IPS DF 6.9 (cell line): ENCODE results near the gene NDUFS6.
"Not testable (repeated sequence)": the region's sequence is repeated elsewhere in the genome, so short reads cannot be mapped to it uniquely, and the experiment has no call there.

Source experiments
- DNase-seq: peaks from one replicate; pipeline ENCODE4 v3.0.0-alpha.2; 2013; ENCODE audit warnings: low read depth, low spot score
- H3K27ac ChIP-seq: one replicate; pipeline ENCODE4 v1.5.1; 2013; ENCODE audit warnings: low read length, control low read depth
- H3K27me3 ChIP-seq: 2 replicates; pipeline ENCODE4 v1.6.1; 2013; ENCODE audit warnings: mild to moderate bottlenecking, low read length; ENCODE audit not compliant: control insufficient read depth, insufficient read depth
- H3K36me3 ChIP-seq: 2 replicates; pipeline ENCODE4 v1.6.1; 2013; ENCODE audit warnings: low read length; ENCODE audit not compliant: control insufficient read depth, insufficient read depth
- H3K4me1 ChIP-seq: 2 replicates; pipeline ENCODE4 v1.6.1; 2013; ENCODE audit warnings: low read length; ENCODE audit not compliant: control insufficient read depth, insufficient read depth
- H3K4me3 ChIP-seq: 2 replicates; pipeline ENCODE4 v1.5.1; 2013; ENCODE audit warnings: mild to moderate bottlenecking, low read length
- H3K9me3 ChIP-seq: 2 replicates; pipeline ENCODE4 v1.6.1; 2013; ENCODE audit warnings: low read length, inconsistent platforms; ENCODE audit not compliant: control insufficient read depth, insufficient read depth
- WGBS: extraction: QIAGEN DNeasy Blood & Tissue Kit; methylation state at CpG from one replicate; pipeline ENCODE4 v1.1.7; 2013; ENCODE audit warnings: mixed read lengths, missing lambda C conversion rate; ENCODE audit not compliant: insufficient read length, insufficient coverage; 5-methylcytosine and 5-hydroxymethylcytosine counted together

NDUFS6 gene

DNA sequence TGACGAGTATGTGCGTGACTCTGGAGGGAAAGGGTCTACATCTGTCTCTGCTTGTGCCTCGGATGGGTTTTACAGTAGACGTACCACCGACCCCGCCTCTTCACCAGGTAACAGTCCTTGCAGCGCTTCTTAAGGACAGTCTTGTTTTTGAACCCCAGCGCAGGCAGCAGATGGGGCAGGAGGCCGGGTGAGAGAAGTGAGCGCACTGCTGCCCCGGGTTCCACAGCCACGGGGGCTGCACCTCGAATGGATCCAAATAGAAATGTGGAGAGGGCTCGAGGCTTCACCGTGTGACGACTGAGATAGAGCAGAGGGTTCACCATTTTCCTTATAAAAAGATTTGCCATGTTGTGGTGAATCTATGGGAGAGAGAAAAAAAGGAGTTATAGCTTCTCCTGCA, 2.6 kb upstream of the NDUFS6 start:
- Histone ChIP-seq H3K4me3 (peak overlapping the region; percentile 83; the same call in 1 of the 2 replicates), H3K36me3 (peaks cover 18% of the 10 kb centered on the region)
- not testable (repeated sequence) for H3K4me1 ChIP-seq, H3K27me3 ChIP-seq, H3K27ac ChIP-seq, DNase-seq, H3K9me3 ChIP-seq
- no CpG with 5 or more reads among the region's 16 CpGs for WGBS

DNA sequence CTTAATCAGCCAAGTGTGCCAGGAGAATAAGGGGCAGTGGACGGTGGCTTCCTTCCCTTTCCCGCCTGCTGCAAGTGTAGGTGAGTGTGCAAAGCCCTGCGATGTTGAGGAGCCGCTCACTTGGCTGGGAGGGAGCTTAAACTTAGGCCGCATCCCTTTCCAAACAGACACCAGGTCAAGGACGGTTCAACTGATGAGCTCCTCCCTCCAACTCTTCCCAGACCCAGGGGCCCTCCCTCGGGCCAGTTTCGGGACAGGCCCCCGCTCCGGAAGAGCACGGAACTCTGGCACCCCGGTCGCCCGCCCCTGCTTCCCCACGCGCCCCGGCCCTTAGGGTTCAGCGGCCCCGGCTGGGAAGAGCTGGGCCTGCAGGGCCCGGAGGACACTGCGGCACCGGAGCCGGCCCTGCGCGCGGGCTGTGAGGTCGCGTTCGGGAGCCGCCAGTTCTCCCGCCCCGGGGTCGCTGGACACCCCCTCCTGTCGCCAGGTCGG, 2.1 kb upstream of the NDUFS6 start:
- DNase-seq = no peak
- no CpG with 5 or more reads among the region's 35 CpGs for WGBS
- Histone ChIP-seq H3K4me1 (peaks cover 2% of the 10 kb centered on the region; the same call in 1 of the 2 replicates), H3K4me3 (peak overlapping the region; percentile 83), H3K27ac (no peak overlapping the region), H3K9me3 (no peaks in the 10 kb centered on the region), H3K36me3 (peaks cover 24% of the 10 kb centered on the region), H3K27me3 (no peaks in the 10 kb centered on the region)

DNA sequence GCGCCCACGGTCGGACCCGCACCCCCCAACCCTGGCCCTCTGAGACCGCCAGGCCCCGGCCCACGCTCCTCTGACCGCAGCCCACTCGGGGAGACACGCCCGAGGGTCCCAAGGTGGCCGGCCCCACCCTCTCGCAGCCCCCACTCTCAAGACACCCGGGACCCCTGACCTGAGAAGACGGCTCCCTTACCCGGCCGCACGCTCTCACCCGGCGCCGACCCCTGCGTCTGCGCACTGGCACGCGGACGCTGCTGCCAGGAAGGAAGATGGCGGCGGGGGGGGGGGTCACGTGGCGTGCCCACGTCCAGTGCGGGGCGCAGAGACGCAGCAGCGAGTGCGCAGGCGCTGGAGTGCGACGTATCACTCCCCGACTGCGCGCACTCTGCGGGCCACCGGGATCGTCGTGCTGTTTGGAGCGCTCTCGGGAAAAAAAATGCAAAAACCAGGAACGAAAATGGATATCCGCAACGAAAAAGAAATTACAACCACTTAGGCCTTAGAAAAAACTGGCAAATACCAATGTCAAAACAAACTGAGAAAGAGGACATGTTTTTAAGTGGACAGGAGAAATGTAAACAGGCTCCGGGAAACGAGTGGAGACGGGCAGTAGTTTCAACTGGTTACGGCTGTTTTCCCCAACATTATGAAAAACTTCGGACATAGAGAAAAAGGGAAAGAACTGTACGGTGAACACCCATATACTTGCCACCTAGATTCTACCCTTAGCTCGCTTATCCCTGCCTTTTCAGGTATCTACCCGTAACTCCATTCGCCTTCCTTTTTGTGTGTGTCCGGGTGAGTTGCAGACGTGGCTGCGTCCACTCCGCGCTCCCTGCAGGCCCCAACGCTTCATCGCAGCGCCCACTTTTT, 1.4 kb upstream of the NDUFS6 start, which contains the start of gene MRPL36:
MRPL36 (minus strand) TSS at position 236 of the 870 bp plus-strand sequence. CDS start 902 bp downstream, outside the sequence.
- peaks cover 2% of the 10 kb centered on the region; the same call in 1 of the 2 replicates for H3K4me1 ChIP-seq
- no peaks in the 10 kb centered on the region for H3K27me3 ChIP-seq
- H3K4me3 ChIP-seq = peak within 1 kb of the TSS; percentile 83
- no peak within 1 kb of the TSS for H3K27ac ChIP-seq
- no peaks in the 10 kb centered on the region for H3K9me3 ChIP-seq
- no CpG with 5 or more reads among the region's 68 CpGs for WGBS
- peak; percentile 55 for DNase-seq
- H3K36me3 ChIP-seq = peaks cover 28% of the 10 kb centered on the region

DNA sequence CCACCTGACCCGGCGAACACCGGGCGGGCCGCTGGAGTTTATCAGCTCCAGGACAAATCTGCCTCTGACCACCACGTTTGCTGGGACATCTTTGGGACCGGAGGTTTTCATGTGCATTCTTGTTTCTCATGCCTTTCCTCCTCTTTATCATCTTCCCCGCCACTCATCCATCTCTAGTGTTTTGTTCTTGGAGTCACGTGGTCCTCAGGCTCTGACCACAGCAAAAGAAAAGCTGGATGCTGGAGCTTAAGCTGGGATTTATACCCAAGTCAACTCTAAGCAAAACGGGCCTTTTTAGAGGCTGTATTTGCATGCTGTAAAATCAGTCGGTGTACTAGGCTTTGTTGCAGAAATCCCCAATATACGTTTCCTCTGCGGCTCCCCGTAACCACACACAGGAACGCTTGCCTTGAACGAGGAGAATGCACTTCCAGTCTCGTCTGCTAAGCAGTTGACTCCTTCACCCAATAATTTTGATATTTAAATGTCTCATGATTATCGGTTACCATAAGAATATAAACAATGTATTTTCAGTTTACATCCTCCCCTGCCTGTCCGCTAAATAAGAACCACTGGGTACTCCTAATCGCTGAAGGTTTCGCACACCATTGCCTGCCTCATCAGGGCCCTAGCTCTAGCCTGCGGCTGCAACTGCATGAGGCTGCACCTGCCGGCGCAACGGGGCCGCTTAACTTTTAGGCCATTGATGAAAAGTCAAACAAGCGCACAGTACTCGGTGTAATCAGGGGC, 560 bp upstream of the NDUFS6 start:
- Histone ChIP-seq H3K4me1 (peaks cover 2% of the 10 kb centered on the region; the same call in 1 of the 2 replicates), H3K4me3 (peak overlapping the region; percentile 83; the same call in 1 of the 2 replicates), H3K27me3 (no peaks in the 10 kb centered on the region), H3K36me3 (peaks cover 29% of the 10 kb centered on the region), H3K27ac (no peak overlapping the region), H3K9me3 (no peaks in the 10 kb centered on the region)
- no peak for DNase-seq
- WGBS = no CpG with 5 or more reads among the region's 28 CpGs

DNA sequence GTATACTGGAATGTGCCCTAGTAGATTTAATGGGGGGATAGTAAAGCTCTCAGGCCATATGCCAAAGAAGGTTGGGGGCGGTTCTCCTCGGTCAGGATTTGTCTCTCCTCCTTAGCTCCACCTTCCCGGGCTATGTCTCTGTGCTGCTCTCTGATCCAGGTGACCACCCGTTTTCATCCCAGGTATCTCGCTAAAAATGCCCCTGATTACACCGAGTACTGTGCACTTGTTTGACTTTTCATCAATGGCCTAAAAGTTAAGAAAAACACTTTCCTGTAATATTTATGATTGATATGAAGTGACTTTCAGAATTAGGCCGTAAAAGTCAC, 724 bp downstream of the NDUFS6 start:
- DNase-seq = no peak

DNA sequence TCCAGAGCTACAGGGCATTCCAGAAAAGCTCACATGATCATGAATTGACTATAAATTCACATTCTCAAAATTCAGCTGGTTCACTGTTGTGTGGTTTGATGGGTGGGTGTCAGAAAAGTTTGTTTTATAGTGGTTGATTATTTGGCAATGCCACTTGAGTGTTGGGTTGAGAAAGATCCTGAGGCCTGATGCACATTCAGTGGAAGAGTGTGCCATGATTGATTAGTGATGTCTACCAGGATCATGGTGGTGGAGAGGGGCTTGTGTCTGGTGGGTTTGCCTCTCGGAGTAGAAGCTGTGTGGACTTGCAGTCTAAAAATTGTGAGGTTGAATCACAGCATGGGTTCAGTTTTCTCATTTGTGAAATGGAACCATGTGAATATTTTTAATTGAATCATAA, 2.0 kb downstream of the NDUFS6 start:
- Histone ChIP-seq H3K27ac (no peak overlapping the region), H3K9me3 (no peaks in the 10 kb centered on the region), H3K36me3 (peaks cover 40% of the 10 kb centered on the region), H3K4me3 (no peak overlapping the region), H3K27me3 (no peaks in the 10 kb centered on the region), H3K4me1 (no peaks in the 10 kb centered on the region)
- WGBS = no CpG with 5 or more reads among the region's 1 CpG
- no peak for DNase-seq

More for the DNA sequence above, 724 bp downstream of the NDUFS6 start:
- Histone ChIP-seq H3K27ac (no peak overlapping the region), H3K4me3 (peak overlapping the region; percentile 83; the same call in 1 of the 2 replicates), H3K36me3 (peaks cover 40% of the 10 kb centered on the region), H3K4me1 (peaks cover 2% of the 10 kb centered on the region; the same call in 1 of the 2 replicates), H3K9me3 (no peaks in the 10 kb centered on the region), H3K27me3 (no peaks in the 10 kb centered on the region)
- no CpG with 5 or more reads among the region's 7 CpGs for WGBS

DNA sequence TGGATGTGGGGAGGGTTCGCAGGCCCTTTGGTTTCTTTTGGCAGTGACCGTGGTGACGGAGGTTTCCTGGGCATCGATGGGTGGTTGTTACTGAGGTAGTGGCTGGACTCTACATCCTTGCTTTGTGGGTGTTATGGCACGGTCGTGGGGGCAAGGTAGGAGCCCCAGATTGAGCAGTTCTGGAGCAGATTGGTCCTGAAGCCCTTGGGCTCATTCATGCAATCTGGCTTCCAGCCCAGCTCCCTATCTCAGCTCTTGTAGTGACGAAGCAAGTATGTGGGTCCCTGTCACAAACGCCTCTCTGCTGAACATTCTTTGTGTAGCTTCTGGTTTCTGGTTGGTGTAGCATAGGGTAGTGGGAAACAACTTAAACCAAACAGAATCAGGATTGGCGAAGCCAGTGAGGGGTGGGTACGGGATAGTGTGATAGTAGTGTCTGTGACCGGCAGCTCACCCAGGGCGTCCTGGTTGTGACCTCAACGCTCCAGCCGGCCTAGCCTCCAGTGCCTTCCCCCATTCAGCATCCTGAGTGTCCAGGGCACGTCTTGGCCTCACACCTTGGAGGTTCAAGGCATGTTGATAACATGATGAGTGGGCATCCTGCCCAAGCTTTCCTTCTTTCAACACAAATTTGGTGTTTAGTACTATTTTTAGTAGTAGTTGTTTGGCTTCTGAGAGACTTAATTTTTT, 2.9 kb downstream of the NDUFS6 start:
- no peak overlapping the region for H3K4me3 ChIP-seq
- no CpG with 5 or more reads among the region's 15 CpGs for WGBS
- H3K27ac ChIP-seq = no peak overlapping the region
- H3K27me3 ChIP-seq = no peaks in the 10 kb centered on the region
- H3K9me3 ChIP-seq = no peaks in the 10 kb centered on the region
- H3K36me3 ChIP-seq = peaks cover 41% of the 10 kb centered on the region
- H3K4me1 ChIP-seq = no peaks in the 10 kb centered on the region
- no peak for DNase-seq

DNA sequence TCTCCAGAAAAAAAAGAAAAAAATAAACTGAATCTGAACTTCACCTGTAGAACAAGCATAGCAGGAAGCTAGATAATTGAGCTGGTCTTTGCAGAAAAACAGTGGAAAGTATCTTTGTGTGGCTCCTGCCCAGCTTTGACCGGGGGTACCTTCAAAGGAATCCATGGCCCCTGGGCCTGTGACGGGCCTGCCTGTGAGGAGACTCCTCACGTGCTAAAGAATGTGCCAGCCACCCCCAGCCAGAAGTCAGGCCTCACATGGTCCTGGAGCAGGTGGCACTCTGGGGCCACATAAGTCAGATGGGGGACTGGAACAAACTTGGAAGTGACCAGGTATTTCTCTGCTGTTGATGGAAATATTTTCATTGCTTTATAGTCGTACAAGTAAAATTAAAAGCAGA, 4.1 kb downstream of the NDUFS6 start:
- H3K4me1 ChIP-seq = no peaks in the 10 kb centered on the region
- H3K36me3 ChIP-seq = peaks cover 48% of the 10 kb centered on the region
- DNase-seq = no peak
- H3K4me3 ChIP-seq = no peak overlapping the region
- no peaks in the 10 kb centered on the region for H3K9me3 ChIP-seq
- WGBS = no CpG with 5 or more reads among the region's 4 CpGs
- no peak overlapping the region for H3K27ac ChIP-seq
- H3K27me3 ChIP-seq = no peaks in the 10 kb centered on the region

DNA sequence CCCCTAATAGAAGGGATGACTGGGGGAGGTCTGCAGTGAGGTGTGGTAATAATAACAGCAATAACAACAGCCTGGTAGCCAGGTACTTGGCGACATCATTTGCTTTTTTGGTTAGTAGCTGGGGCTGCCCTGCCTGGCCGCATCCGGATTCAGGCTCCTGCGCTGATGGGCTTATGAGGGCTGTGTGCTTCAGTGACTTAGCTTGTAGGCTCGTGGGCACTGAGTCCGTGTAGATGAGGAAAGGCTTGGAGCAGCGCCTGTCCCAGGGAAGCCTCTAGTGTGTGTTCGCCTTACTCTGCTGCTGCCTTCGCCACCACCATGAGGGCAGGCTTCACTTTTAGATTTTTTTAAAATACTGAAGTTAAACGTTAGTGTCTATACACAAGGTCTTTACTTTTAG, 4.5 kb downstream of the NDUFS6 start:
- H3K4me3 ChIP-seq = no peak overlapping the region
- WGBS = no CpG with 5 or more reads among the region's 10 CpGs
- no peak for DNase-seq
- no peaks in the 10 kb centered on the region for H3K4me1 ChIP-seq
- peaks cover 49% of the 10 kb centered on the region for H3K36me3 ChIP-seq
- H3K27me3 ChIP-seq = no peaks in the 10 kb centered on the region
- H3K27ac ChIP-seq = no peak overlapping the region
- H3K9me3 ChIP-seq = no peaks in the 10 kb centered on the region

DNA sequence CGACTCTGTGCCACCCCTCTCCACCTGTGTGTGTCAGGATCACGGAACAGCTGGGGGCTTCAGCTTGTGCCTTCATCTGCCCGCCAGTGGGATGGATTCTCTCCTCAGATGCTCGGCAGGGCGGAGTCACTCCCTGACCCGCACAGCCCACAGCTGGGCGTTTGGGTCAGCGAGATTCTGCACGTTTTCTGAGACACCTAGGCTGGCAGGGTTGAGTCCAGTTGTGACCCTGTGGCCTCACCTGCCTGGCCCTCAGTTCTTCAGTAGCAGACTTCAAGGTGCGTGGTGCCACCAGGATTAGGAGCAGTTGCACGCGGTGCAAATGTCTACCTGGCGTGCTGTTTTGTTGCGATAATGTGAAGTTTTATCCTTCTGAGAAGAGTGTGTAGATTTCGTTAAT, 5.0 kb downstream of the NDUFS6 start:
- Histone ChIP-seq H3K27me3 (no peaks in the 10 kb centered on the region), H3K4me3 (no peak overlapping the region), H3K27ac (no peak overlapping the region), H3K4me1 (no peaks in the 10 kb centered on the region), H3K36me3 (peaks cover 50% of the 10 kb centered on the region), H3K9me3 (no peaks in the 10 kb centered on the region)
- DNase-seq = no peak
- WGBS = 100% methylated on average over 2 of the region's 15 CpGs
